GM21786 (cell line): ENCODE results near the gene ACOXL.

Source experiments
- ATAC-seq: cut with Tn5 transposase; IDR thresholded peaks from one replicate; pipeline ENCODE4 v1.9.1; 2021; ENCODE audit not compliant: unreplicated experiment

ACOXL gene

DNA sequence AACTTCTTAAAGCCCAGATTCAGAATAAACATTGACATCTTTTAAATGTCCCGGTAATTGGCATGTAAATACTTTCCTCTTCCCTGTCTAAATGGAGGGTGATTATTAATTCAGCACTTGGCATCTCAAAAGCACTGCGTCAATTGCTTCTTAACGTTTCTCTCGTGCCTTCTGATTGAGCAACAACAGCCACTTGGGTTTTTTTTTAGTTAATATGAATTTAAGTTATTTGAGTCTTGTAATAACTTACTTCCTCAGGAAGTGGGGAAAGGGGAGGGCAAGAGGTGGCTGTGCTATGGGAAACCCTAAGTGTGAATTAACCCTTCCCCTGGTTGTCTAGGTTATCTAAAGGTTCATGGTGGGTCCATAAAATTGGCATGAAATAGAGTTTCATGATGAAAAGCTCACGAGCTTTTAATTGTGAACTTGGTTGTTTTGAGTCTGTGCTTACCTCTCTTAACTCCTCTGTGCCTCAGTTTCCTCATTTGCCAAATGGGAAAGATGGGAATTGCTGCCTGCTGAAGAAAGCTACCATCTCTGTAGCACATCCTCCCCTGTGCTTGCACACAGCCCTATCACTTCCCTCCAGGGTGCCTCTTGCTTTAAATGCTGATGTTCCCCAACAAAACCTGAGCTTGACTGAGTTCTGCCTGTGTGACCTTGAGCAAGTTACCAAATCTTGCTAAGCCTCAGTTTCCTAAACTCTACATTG, 262.0 kb downstream of the ACOXL start:
- ATAC-seq, result no peak

GRCh38 chr2:110995911-110996310, 263.5 kb downstream of the ACOXL start:
- ATAC-seq, result no peak

- no peak for ATAC-seq
Measured at GRCh38 chr2:110997331-110998045, 265.1 kb downstream of the ACOXL start.

DNA sequence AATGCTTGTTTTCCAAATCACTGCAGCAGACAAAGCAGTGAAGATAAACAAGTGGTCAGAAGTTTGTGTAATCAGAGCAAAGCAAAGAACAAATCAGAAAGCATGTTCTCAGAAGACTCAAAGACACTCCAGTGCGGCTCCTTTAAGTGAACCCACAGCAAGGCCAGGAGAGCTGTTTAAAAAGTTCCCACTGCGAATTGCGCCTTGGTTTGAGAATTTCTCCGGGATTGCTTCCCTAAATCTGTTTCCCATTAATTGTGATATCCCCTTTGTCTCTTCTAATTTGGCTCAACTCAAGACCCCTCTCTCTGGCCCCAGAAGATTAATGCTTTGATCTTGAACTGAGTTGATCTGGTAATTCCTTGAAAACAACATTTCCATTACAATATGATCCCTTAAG, 265.9 kb downstream of the ACOXL start:
- ATAC-seq, result no peak

- no peak for ATAC-seq
Measured at GRCh38 chr2:110999626-111000025, 267.3 kb downstream of the ACOXL start.

GRCh38 chr2:111005307-111005706, 272.9 kb downstream of the ACOXL start:
- ATAC-seq, result no peak

GRCh38 chr2:111005821-111006220, 273.4 kb downstream of the ACOXL start:
- ATAC-seq, result no peak

- no peak for ATAC-seq
Measured at GRCh38 chr2:111007757-111008688, 275.6 kb downstream of the ACOXL start.

- no peak for ATAC-seq
Measured at GRCh38 chr2:111011218-111011617, 278.8 kb downstream of the ACOXL start.

DNA sequence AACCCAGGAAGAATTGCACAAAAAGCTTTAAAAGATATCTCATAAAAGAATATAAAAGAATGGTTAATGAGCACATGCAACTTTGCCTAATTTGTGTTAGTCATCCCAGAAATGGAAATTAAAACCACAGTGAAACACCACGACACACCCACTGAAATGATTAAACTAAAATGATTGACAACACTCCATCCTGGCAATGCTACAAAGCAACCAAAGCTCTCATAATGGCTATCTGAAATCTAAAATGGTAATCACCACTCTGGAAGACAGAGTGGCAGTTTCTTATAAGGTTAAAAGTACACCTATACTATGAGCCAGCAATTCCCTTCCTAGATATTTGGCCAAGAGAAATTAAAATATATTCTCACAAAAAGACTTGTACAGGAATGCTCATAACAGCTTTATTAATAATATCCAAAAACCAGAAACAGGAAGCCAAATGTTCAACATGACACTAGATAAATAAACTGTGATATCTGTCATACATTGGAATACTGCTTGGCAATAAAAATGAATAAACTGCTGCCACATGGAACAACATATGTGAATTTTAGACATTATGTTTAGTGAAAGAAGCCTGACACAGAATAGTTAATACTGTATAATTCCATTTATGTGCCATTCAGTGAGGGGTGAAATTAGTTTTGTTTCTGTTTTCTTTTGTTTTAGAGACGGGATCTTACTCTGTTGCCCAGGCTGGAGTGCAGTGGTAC, 283.1 kb downstream of the ACOXL start:
- no peak for ATAC-seq

DNA sequence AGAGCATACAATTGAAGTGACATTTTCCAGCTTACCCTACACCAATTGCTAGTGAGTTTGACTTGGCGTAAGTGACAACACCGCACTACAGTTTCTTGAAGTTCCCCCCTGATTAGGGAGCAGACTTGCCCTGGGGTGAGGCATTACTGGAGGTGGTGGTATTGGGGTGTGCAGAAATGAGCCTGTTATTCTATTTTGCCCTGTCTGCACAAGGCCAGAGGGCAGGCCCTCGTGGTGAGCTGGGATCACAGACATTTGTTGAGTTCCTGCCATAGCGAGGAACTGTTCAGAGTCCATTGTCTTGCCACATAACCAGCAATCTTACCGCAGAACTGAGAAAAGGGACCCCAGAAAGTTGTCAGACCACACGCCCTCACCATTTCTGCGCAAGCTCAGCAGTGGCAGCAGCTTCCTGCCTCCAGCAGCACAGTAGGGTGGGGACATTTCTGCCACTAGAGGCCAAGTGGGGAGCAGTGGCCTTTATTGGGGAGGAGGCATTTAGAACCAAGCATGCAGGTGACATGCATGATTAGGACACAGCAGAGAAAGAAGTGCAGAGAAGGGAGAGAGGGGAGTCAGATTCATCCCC, 284.8 kb downstream of the ACOXL start:
- no peak for ATAC-seq

GRCh38 chr2:111017909-111018308, 285.5 kb downstream of the ACOXL start:
- no peak for ATAC-seq

DNA sequence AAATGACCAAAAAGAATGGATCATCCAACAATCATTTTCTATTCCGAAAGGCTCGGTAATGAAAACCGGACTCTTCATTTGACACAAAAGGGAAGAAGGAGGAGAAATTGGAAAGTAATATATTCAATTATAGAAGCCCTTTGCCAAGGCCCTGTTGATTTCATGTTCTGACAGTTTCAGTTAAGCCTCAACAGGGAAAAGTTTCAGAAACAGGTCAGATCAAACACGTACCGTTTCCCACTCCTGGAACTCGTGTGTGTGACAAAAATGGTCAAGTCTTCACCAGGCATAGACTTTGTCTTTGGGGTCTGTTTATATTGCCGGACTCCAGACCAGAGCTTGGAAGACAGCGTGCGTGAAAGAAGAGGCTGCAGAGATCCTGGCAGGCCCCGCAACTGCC, 287.0 kb downstream of the ACOXL start:
- no peak for ATAC-seq

DNA sequence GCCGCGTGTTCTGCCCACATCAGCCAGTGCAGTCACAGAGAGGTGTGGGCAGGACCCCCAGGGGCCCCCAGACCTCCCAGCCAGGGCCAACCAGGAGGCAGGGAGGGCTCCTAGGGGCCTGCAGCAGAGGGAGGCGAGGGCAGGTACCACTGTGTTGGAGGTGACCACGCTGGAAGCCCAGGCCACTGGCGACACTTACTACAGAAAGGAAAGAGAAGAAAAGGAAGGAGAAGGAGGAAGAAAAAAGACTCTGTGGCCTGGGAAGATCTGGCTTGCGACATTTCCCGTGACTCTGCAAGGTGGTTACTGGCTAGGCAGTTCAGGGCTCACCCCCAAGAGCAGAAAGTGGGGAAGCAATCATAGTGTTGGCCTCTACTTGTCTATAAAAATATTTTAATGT, 290.3 kb downstream of the ACOXL start:
- ATAC-seq, result no peak

DNA sequence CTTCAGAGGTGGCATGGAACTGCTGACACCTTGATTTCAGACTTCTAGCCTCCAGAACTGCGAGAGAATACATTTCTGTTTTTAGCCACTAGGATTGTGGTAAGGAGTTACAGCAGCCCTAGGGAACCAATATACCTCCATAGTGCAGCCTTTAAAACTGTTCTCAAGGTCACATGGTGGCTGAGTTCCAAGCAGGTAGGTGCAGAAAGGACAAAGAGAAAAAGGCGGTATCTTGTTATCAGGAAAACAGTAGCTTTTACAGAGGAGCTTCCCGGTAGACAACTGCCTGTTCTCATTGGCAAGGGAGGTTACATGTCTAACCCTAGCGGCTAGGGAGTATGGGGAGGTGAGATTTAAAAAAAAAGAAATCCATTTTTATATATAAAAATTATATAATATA, 292.1 kb downstream of the ACOXL start:
- no peak for ATAC-seq

DNA sequence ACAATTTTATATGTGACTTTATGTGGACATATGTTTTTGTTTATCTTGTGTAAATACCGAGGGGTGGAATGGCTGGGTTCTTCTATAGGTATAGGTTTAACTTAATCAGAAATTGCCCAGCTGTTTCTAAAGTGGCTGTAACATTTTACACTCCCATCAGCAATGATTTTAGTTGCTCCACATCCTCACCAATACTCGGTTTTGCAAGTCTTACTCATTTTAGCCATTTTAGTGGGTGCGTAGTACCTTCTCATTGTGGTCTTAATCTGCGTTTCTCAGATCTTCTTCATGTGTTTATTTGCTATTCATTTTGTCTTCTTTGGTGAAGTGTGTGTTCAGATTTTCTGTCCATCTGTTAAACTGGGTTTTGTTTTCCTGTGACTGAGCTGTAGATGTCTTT, 292.9 kb downstream of the ACOXL start:
- ATAC-seq, result no peak

DNA sequence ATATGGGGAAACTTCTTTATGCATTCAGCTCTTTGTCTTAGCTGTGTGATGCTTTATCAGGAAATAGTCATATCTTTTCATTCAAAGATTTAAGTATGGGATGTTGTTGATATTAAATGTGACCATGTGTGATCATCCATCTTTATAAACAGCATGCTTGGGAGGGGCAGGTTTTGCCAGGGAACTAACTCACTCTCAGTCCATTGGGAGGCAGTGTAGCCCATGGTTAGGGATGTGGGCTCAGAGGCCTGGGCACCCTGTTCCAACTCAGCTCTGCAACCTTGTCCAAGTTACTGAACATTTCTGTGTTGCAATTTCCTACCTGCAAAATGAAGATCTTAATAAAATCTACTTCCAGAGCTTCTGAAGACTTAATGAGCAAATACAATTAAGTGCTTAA, 296.3 kb downstream of the ACOXL start:
- no peak for ATAC-seq

GRCh38 chr2:111029181-111029927, 297.0 kb downstream of the ACOXL start:
- ATAC-seq, result no peak

DNA sequence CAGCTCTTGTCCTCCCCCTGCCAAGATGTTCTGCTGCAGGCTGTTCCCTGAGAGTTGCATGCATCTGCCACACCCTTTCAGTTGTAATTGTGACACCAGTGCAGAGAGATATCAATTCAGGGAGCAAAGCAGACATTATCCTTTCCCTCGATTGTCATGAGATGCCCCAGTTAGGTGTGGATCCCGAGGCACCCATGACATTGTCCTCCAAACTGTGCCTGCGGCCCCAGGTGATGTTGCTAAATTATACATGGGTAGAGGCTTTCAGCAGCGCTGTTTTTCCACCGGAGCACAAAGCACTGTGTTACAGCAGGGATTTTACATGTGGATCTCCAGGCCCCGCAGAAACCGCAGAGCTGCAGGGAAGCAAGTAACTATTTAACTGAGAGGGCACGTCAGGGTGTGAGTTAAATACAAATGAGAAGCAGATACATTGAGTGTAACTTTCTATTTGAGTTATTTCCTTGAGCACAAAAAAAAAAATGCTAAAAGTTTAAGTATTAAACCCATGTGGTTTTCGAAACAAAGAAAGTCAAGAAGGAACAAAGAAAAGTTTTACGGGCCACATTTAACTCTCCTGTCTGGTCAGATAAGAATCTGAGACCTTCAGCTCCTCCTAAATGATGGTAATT, 298.0 kb downstream of the ACOXL start:
- ATAC-seq, result peak; percentile 71
